EL (cell line): ENCODE data around the gene ACTG1.

Experiments
- DNase-seq: peaks from one replicate; pipeline ENCODE4 v3.0.0-alpha.2; 2016

ACTG1 gene

GRCh38 chr17:81479175-81480071 lies 33.2 kb downstream of the ACTG1 start:
- DNase-seq, result no peak

GRCh38 chr17:81478119-81478518 lies 34.5 kb downstream of the ACTG1 start:
- DNase-seq, result no peak

GRCh38 chr17:81477173-81477572 lies 35.4 kb downstream of the ACTG1 start:
- no peak for DNase-seq

GRCh38 chr17:81476635-81477034 lies 36.0 kb downstream of the ACTG1 start:
- DNase-seq, result no peak

- DNase-seq, result no peak
Measured at GRCh38 chr17:81476097-81476496, 36.5 kb downstream of the ACTG1 start.

GRCh38 chr17:81474958-81475357 lies 37.6 kb downstream of the ACTG1 start:
- DNase-seq, result no peak

GRCh38 chr17:81473019-81473418 lies 39.6 kb downstream of the ACTG1 start:
- DNase-seq, result no peak

GRCh38 chr17:81471818-81472456 lies 40.7 kb downstream of the ACTG1 start:
- peak; percentile 87 for DNase-seq

- peak; percentile 56 for DNase-seq
Measured at GRCh38 chr17:81470944-81471817, 41.4 kb downstream of the ACTG1 start.

GRCh38 chr17:81470270-81470943 lies 42.2 kb downstream of the ACTG1 start:
- no peak for DNase-seq

- DNase-seq, result no peak
Measured at GRCh38 chr17:81469266-81469665, 43.3 kb downstream of the ACTG1 start.

- DNase-seq, result no peak
Measured at GRCh38 chr17:81468770-81469121, 43.9 kb downstream of the ACTG1 start.

GRCh38 chr17:81468111-81468769 lies 44.4 kb downstream of the ACTG1 start:
- DNase-seq, result no peak

- no peak for DNase-seq
Measured at GRCh38 chr17:81466564-81467472, 45.8 kb downstream of the ACTG1 start.

- DNase-seq, result no peak
Measured at GRCh38 chr17:81465910-81466309, 46.7 kb downstream of the ACTG1 start.

GRCh38 chr17:81464586-81464985 lies 48.0 kb downstream of the ACTG1 start:
- DNase-seq, result no peak

- no peak for DNase-seq
Measured at GRCh38 chr17:81463506-81463905, 49.1 kb downstream of the ACTG1 start.

- no peak for DNase-seq
Measured at GRCh38 chr17:81462506-81463125, 50.0 kb downstream of the ACTG1 start.

GRCh38 chr17:81461607-81462500 lies 50.7 kb downstream of the ACTG1 start:
- DNase-seq, result no peak
